Neural progenitor cell (in vitro differentiated cells): ENCODE results near the gene PPFIA1. TPM values are rescaled to one million over a fixed set of nuclear protein-coding genes. Genes with fewer than 3 reads are reported as not detected.
A peak's percentile ranks its signal among the peaks of the same experiment; 100 is the strongest.

Source experiments
- DNase-seq: peaks from one replicate; pipeline ENCODE4 v3.0.0-alpha.2; 2016; ENCODE audit warnings: low spot score
- H2AFZ ChIP-seq: fragments of 200-600 bp; sonication (generic); replicated peaks from 2 replicates; pipeline ENCODE4 v1.6.1; 2016; ENCODE audit warnings: antibody characterized with exemption
- H3F3A ChIP-seq: fragments of 200-600 bp; sonication (generic); 2 replicates; pipeline ENCODE4 v1.6.1; 2016; ENCODE audit warnings: antibody characterized with exemption, low read depth
- H3K27ac ChIP-seq: fragments of 200-600 bp; sonication (generic); 2 replicates; pipeline ENCODE4 v1.5.1; 2016; ENCODE audit warnings: mild to moderate bottlenecking
- H3K27me3 ChIP-seq: fragments of 200-600 bp; sonication (generic); 2 replicates; pipeline ENCODE4 v1.6.1; 2016; ENCODE audit warnings: mild to moderate bottlenecking, moderate library complexity
- H3K36me3 ChIP-seq: fragments of 200-600 bp; sonication (generic); 2 replicates; pipeline ENCODE4 v1.5.1; 2016
- H3K4me1 ChIP-seq: fragments of 200-600 bp; sonication (generic); 2 replicates; pipeline ENCODE4 v1.6.1; 2016; ENCODE audit warnings: mixed run types
- H3K4me2 ChIP-seq: fragments of 200-600 bp; sonication (generic); 2 replicates; pipeline ENCODE4 v1.6.1; 2016
- H3K4me3 ChIP-seq: fragments of 200-600 bp; sonication (generic); 2 replicates; pipeline ENCODE4 v1.5.1; 2016
- H3K79me2 ChIP-seq: fragments of 200-600 bp; sonication (generic); 2 replicates; pipeline ENCODE4 v1.6.1; 2016; ENCODE audit warnings: low read depth
- H3K9ac ChIP-seq: fragments of 200-600 bp; sonication (generic); 2 replicates; pipeline ENCODE4 v1.6.1; 2016
- H3K9me3 ChIP-seq: fragments of 200-600 bp; sonication (generic); 2 replicates; pipeline ENCODE4 v1.5.1; 2016; ENCODE audit warnings: low read depth
- H4K20me1 ChIP-seq: fragments of 200-600 bp; sonication (generic); 2 replicates; pipeline ENCODE4 v1.6.1; 2016; ENCODE audit warnings: low read depth
- H3K27ac Mint-ChIP-seq: 3 replicates; pipeline ENCODE4 v1.8.0; 2021; ENCODE audit warnings: mixed read lengths
- H3K27me3 Mint-ChIP-seq: 2 replicates; pipeline ENCODE4 v1.8.0; 2022; ENCODE audit warnings: low read depth, mild to moderate bottlenecking, inconsistent platforms, moderate library complexity, mixed read lengths; ENCODE audit not compliant: insufficient read depth
- H3K36me3 Mint-ChIP-seq: 3 replicates; pipeline ENCODE4 v1.8.0; 2021; ENCODE audit warnings: mixed read lengths
- H3K4me1 Mint-ChIP-seq: 3 replicates; pipeline ENCODE4 v1.8.0; 2021; ENCODE audit warnings: mixed read lengths
- H3K4me3 Mint-ChIP-seq: 3 replicates; pipeline ENCODE4 v1.8.0; 2021; ENCODE audit warnings: mild to moderate bottlenecking, moderate library complexity, mixed read lengths
- H3K9me3 Mint-ChIP-seq: 3 replicates; pipeline ENCODE4 v1.8.0; 2020; ENCODE audit warnings: mixed read lengths
- CTCF ChIP-seq: fragments of 200-600 bp; sonication (generic); IDR thresholded peaks from 2 replicates; pipeline ENCODE4 v1.5.1; 2017; ENCODE audit warnings: antibody characterized with exemption, mild to moderate bottlenecking
- EZH2 ChIP-seq: fragments of 200-600 bp; sonication (generic); IDR thresholded peaks from 2 replicates; pipeline ENCODE4 v1.6.1; 2017; ENCODE audit warnings: antibody characterized with exemption, mild to moderate bottlenecking, moderate library complexity
- EZH2phosphoT487 ChIP-seq: fragments of 200-600 bp; sonication (generic); IDR thresholded peaks from 2 replicates; pipeline ENCODE4 v1.6.1; 2017; ENCODE audit warnings: antibody characterized with exemption
- total RNA-seq: library from RNA; depleted of rRNA; stranded (reverse); fragments of >200 nt; gene quantifications from 2 replicates; pipeline ENCODE4 v1.2.3, GENCODE V29; 2015; ENCODE audit warnings: low replicate concordance

The PPFIA1 gene
- total RNA-seq, 1 donor from 2014 or later = 42.6 TPM

GRCh38 chr11:70298243-70298915 is 27.9 kb downstream of the PPFIA1 start:
- Mint-ChIP-seq H3K27ac (peak overlapping the region; percentile 2), H3K4me1 (peaks cover 19% of the 10 kb centered on the region), H3K36me3 (peaks cover 32% of the 10 kb centered on the region), H3K9me3 (peaks cover 3% of the 10 kb centered on the region), H3K4me3 (no peak overlapping the region), H3K27me3 (no peaks in the 10 kb centered on the region)
- H3K4me2 ChIP-seq = no peak overlapping the region
- no peaks in the 10 kb centered on the region for H3K27me3 ChIP-seq
- H3K9me3 ChIP-seq = no peaks in the 10 kb centered on the region
- no peak for DNase-seq
- peaks cover 74% of the 10 kb centered on the region for H3K79me2 ChIP-seq
- H3K27ac ChIP-seq = no peak overlapping the region
- H4K20me1 ChIP-seq = peaks cover 24% of the 10 kb centered on the region
- H3K4me1 ChIP-seq = no peaks in the 10 kb centered on the region
- H3K36me3 ChIP-seq = no peaks in the 10 kb centered on the region
- H2AFZ ChIP-seq = no peak overlapping the region
- no peak overlapping the region for H3K9ac ChIP-seq
- TF ChIP-seq CTCF (no peak), EZH2 (no peak), EZH2phosphoT487 (no peak)
- no peak overlapping the region for H3K4me3 ChIP-seq
- peaks cover 4% of the 10 kb centered on the region for H3F3A ChIP-seq

- Histone ChIP-seq H3K79me2 (peaks cover 75% of the 10 kb centered on the region), H3K36me3 (no peaks in the 10 kb centered on the region), H3K9ac (no peak overlapping the region)
These were observed 29.1 kb downstream of the PPFIA1 start for GRCh38 chr11:70299636-70300035.

GRCh38 chr11:70301191-70301590 is 30.7 kb downstream of the PPFIA1 start:
- Mint-ChIP-seq H3K36me3 (peaks cover 23% of the 10 kb centered on the region), H3K27me3 (no peaks in the 10 kb centered on the region), H3K27ac (no peak overlapping the region), H3K9me3 (no peaks in the 10 kb centered on the region), H3K4me3 (no peak overlapping the region), H3K4me1 (peaks cover 17% of the 10 kb centered on the region)
- Histone ChIP-seq H3K4me1 (no peaks in the 10 kb centered on the region), H3K9me3 (no peaks in the 10 kb centered on the region), H3K27me3 (no peaks in the 10 kb centered on the region), H4K20me1 (peaks cover 38% of the 10 kb centered on the region), H3K4me3 (no peak overlapping the region), H3K4me2 (no peak overlapping the region), H3K9ac (no peak overlapping the region), H2AFZ (no peak overlapping the region), H3K27ac (no peak overlapping the region), H3K79me2 (peaks cover 89% of the 10 kb centered on the region), H3F3A (no peaks in the 10 kb centered on the region), H3K36me3 (no peaks in the 10 kb centered on the region)
- TF ChIP-seq EZH2 = no peak
- no peak for TF ChIP-seq CTCF
- no peak for TF ChIP-seq EZH2phosphoT487
- no peak for DNase-seq

More at GRCh38 chr11:70299636-70300035, 29.1 kb downstream of the PPFIA1 start:
- Mint-ChIP-seq H3K9me3 (no peaks in the 10 kb centered on the region), H3K36me3 (peaks cover 23% of the 10 kb centered on the region), H3K4me3 (no peak overlapping the region), H3K27me3 (no peaks in the 10 kb centered on the region), H3K4me1 (peaks cover 14% of the 10 kb centered on the region), H3K27ac (no peak overlapping the region)
- Histone ChIP-seq H3K4me3 (no peak overlapping the region), H3K27ac (no peak overlapping the region), H3K4me2 (no peak overlapping the region), H3K4me1 (no peaks in the 10 kb centered on the region), H3F3A (no peaks in the 10 kb centered on the region), H3K27me3 (no peaks in the 10 kb centered on the region), H2AFZ (no peak overlapping the region), H3K9me3 (no peaks in the 10 kb centered on the region), H4K20me1 (peaks cover 35% of the 10 kb centered on the region)
- DNase-seq = no peak
- TF ChIP-seq CTCF = no peak
- TF ChIP-seq EZH2phosphoT487 = no peak
- no peak for TF ChIP-seq EZH2
